ENCODE measurements around the gene CYBB.
A peak's percentile ranks its signal among the peaks of the same experiment; 100 is the strongest.

CYBB gene

DNA sequence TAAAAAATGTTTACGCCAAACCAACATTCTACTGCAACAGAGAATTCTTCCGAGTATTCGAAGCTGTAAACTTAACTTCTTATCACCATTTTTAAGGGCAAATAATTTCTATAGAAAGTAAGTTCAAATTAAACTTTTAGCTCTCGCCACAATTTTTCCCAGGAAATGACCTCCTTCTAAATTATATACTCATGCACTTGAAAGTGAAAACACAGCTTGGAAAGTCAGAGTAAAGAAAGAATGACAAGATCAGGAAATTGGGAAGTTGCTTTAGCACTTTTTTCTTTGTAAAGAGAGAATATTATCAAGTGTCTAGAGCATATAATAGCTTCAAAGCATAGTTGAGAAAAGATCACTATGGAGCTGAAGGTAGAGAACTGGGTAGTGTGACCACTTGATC lies 1.2 kb downstream of the CYBB start:
- no peak overlapping the region for H3K4me3 ChIP-seq (ENCODE audit: low read depth, low read length)
- no peak for DNase-seq (ENCODE audit: low read depth, low spot score)
- TF ChIP-seq, protein P1, sequence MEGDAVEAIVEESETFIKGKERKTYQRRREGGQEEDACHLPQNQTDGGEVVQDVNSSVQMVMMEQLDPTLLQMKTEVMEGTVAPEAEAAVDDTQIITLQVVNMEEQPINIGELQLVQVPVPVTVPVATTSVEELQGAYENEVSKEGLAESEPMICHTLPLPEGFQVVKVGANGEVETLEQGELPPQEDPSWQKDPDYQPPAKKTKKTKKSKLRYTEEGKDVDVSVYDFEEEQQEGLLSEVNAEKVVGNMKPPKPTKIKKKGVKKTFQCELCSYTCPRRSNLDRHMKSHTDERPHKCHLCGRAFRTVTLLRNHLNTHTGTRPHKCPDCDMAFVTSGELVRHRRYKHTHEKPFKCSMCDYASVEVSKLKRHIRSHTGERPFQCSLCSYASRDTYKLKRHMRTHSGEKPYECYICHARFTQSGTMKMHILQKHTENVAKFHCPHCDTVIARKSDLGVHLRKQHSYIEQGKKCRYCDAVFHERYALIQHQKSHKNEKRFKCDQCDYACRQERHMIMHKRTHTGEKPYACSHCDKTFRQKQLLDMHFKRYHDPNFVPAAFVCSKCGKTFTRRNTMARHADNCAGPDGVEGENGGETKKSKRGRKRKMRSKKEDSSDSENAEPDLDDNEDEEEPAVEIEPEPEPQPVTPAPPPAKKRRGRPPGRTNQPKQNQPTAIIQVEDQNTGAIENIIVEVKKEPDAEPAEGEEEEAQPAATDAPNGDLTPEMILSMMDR (IDR thresholded peaks at IDR 0.05; ENCODE audit: low read depth, low read length): no peak
- in situ Hi-C loops (cut with HindIII; ENCODE audit: low sequenced_read_pairs): no loop called here

DNA sequence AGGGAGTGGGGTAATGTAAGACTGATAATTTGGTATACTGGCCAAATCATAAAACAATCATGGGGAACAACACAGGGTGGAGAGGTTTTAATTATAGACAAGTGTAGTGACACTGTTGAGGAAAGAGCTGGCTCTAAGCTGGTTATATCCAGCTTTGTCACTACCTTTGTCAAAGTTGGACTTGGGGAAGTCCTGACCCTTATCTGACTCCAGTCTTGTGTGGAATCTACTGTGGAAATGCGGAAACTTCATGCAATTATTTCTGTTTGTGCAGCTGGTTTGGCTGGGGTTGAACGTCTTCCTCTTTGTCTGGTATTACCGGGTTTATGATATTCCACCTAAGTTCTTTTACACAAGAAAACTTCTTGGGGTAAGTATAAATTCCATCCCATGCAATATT lies 2.0 kb downstream of the CYBB start:
- in situ Hi-C loops (cut with HindIII; ENCODE audit: low sequenced_read_pairs): no loop called here
- no peak overlapping the region for H3K4me3 ChIP-seq (ENCODE audit: low read depth, low read length)
- no peak for DNase-seq (ENCODE audit: low read depth, low spot score)
- TF ChIP-seq, protein P1 (IDR thresholded peaks at IDR 0.05; ENCODE audit: low read depth, low read length): no peak

DNA sequence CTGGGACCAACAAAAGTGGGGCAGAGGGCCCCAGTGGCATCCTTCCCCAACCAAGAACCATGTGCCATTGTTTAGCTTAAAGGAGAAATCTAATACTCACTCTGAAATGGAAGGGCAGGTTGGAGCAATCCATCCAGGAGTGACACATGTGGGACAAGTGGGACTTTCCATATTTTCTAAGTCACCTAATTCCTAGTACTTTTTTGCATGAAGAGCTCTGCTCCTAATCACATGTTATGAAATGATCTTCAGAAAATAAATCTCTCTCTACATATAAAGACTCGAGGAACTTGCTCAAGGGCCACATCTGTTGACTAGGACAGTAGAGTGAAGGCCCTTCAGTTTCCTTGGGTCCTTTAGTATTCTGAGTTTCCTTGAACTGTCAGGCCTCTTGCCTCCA lies 2.5 kb downstream of the CYBB start:
- DNase-seq (ENCODE audit: low read depth, low spot score): no peak
- TF ChIP-seq, protein P1 (IDR thresholded peaks at IDR 0.05; ENCODE audit: low read depth, low read length): no peak
- H3K4me3 ChIP-seq (ENCODE audit: low read depth, low read length): no peak overlapping the region
- in situ Hi-C loops (cut with HindIII; ENCODE audit: low sequenced_read_pairs): no loop called here

DNA sequence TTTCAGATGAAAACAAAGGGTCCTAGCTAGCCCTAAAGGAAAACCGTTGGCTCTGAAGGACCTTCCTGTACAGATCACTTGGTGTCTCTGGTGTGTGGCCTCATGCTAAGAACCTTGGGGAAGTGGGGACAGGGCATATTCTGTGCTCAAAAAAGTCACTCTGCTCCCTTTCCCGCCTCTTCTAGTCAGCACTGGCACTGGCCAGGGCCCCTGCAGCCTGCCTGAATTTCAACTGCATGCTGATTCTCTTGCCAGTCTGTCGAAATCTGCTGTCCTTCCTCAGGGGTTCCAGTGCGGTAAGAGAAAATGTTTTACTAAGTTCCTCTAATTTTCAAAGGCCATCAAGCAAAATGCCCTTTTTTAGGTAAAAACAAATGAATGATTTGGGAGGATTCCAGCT lies 3.4 kb downstream of the CYBB start:
- no peak overlapping the region for H3K4me3 ChIP-seq (ENCODE audit: low read depth, low read length)
- TF ChIP-seq, protein P1 (IDR thresholded peaks at IDR 0.05; ENCODE audit: low read depth, low read length): no peak
- in situ Hi-C loops (cut with HindIII; ENCODE audit: low sequenced_read_pairs): no loop called here
- DNase-seq (ENCODE audit: low read depth, low spot score): no peak

DNA sequence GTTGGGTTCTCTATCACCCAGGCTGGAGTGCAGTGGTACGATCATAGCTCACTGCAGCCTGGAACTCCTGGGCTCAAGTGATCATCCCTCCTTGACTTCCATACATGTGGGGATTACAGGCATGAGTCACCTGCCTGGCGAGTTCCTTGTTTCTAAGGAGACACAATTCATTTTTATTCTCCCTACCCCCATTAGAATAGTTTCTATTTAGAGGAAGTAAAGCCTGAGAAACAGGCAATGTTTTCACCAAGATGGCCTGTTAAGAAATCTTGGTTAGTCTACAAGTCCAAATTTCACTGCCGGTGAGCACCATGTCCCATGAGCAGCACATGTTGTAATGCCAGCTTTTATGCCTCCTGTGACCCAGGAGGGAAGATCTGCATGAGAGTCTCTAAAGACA lies 5.7 kb downstream of the CYBB start:
- DNase-seq (ENCODE audit: low read depth, low spot score): peak; percentile 3
- H3K4me3 ChIP-seq (ENCODE audit: low read depth, low read length): no peak overlapping the region
- in situ Hi-C loops (cut with HindIII; ENCODE audit: low sequenced_read_pairs): no loop called here
- TF ChIP-seq, protein P1 (IDR thresholded peaks at IDR 0.05; ENCODE audit: low read depth, low read length): no peak

DNA sequence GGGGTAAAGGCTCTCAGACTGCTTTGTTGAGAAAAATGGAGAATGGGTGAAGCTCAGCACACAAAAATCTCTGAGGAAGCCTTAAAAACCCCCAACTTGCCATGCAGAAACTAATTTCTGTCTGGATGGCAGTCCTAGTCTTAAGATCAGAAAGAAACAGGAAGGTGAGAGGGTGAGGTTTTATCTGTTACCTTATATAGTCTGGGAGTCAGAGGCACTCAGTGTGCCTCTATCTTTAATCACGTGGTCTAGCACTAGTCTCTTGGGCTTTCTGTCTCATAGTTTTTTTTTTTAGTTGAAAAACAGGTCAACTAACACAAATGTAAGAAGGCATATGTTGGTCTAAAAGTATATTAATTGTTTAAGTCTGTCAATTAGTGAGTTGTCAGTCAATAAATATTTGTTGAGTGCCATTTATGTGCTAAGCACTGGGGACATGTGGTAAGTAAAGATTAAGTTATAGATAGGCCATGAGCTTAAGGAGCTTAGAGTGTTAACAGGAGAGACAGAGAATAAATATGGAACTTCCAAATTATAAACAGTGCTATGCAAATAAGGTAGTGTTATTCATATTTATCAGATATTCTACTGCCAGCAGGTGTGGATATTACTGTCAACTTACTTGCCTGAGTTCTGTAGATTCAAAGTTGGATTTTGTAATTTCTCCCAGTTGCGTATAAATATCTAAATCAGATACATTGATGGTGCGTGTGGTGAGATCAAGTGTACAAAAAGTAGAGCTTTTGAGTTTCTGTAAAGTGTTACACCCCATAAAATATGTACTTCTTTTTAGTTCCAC lies 7.0 kb downstream of the CYBB start:
- no peak overlapping the region for H3K4me3 ChIP-seq (ENCODE audit: low read depth, low read length)
- in situ Hi-C loops (cut with HindIII; ENCODE audit: low sequenced_read_pairs): no loop called here
- TF ChIP-seq, protein P1 (IDR thresholded peaks at IDR 0.05; ENCODE audit: low read depth, low read length): no peak
- no peak for DNase-seq (ENCODE audit: low read depth, low spot score)

Data from astrocyte of the spinal cord (primary cell).